Progenitor cell of endocrine pancreas (in vitro differentiated cells): ENCODE data around the gene CCDC157. TPM values are rescaled to one million over a fixed set of nuclear protein-coding genes. Genes with fewer than 3 reads are reported as not detected.

Source experiments
- DNase-seq: peaks from one replicate; pipeline ENCODE4 v3.0.0; 2021; ENCODE audit warnings: low spot score; ENCODE audit not compliant: unreplicated experiment
- H3K27ac Mint-ChIP-seq: 2 replicates; pipeline ENCODE4 v1.8.0; 2021; ENCODE audit warnings: mild to moderate bottlenecking, moderate library complexity, mixed read lengths
- H3K27me3 Mint-ChIP-seq: 2 replicates; pipeline ENCODE4 v1.8.0; 2021; ENCODE audit warnings: mixed read lengths
- H3K36me3 Mint-ChIP-seq: 2 replicates; pipeline ENCODE4 v1.8.0; 2022; ENCODE audit warnings: mixed read lengths; ENCODE audit not compliant: insufficient read depth
- H3K4me1 Mint-ChIP-seq: 2 replicates; pipeline ENCODE4 v1.8.0; 2021; ENCODE audit warnings: low read depth, mixed read lengths
- H3K4me3 Mint-ChIP-seq: 2 replicates; pipeline ENCODE4 v1.8.0; 2021; ENCODE audit warnings: low read depth, mild to moderate bottlenecking, moderate library complexity, mixed read lengths
- H3K9me3 Mint-ChIP-seq: 2 replicates; pipeline ENCODE4 v1.8.0; 2021; ENCODE audit warnings: low read depth, mixed read lengths
- total RNA-seq: library from RNA; stranded (reverse); gene quantifications from 2 replicates; pipeline ENCODE4 v1.2.1, GENCODE V29; 2021
- TF ChIP-seq, protein P1 (sequence below): fragments of 200-600 bp; sonication (generic); IDR thresholded peaks from one replicate; pipeline ENCODE4 v1.5.0; 2021; ENCODE audit warnings: antibody characterized with exemption, mild to moderate bottlenecking; ENCODE audit not compliant: unreplicated experiment

Gene CCDC157
- total RNA-seq, 1 donor from 2014 or later: 13.5 TPM

DNA sequence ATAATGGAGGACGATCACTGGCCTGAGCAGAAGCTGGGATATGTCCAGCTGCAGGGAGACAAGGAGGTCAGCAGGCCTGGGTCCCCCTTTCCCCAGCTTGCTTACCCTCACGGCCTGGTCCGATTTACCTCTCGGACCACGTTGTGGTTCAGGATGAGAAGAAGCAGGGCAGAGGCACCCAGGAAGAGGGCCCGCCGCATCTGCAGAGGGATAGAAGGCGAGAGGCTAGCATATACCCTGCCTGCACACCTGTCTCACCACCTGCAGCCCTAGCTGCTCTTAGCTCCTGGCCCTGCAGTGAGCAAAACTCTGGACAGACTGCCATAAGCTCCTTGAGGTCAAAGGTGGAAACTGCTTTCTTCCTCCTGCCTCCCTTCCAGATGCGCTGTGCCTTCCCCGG lies 29.1 kb downstream of the CCDC157 start:
- peak overlapping the region; percentile 77 for H3K4me3 Mint-ChIP-seq
- H3K9me3 Mint-ChIP-seq: no peaks in the 10 kb centered on the region
- DNase-seq: no peak
- peaks cover 10% of the 10 kb centered on the region for H3K4me1 Mint-ChIP-seq
- peaks cover 1% of the 10 kb centered on the region for H3K36me3 Mint-ChIP-seq
- H3K27ac Mint-ChIP-seq: no peak overlapping the region
- peaks cover 5% of the 10 kb centered on the region for H3K27me3 Mint-ChIP-seq
- TF ChIP-seq, protein P1, sequence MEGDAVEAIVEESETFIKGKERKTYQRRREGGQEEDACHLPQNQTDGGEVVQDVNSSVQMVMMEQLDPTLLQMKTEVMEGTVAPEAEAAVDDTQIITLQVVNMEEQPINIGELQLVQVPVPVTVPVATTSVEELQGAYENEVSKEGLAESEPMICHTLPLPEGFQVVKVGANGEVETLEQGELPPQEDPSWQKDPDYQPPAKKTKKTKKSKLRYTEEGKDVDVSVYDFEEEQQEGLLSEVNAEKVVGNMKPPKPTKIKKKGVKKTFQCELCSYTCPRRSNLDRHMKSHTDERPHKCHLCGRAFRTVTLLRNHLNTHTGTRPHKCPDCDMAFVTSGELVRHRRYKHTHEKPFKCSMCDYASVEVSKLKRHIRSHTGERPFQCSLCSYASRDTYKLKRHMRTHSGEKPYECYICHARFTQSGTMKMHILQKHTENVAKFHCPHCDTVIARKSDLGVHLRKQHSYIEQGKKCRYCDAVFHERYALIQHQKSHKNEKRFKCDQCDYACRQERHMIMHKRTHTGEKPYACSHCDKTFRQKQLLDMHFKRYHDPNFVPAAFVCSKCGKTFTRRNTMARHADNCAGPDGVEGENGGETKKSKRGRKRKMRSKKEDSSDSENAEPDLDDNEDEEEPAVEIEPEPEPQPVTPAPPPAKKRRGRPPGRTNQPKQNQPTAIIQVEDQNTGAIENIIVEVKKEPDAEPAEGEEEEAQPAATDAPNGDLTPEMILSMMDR: no peak

DNA sequence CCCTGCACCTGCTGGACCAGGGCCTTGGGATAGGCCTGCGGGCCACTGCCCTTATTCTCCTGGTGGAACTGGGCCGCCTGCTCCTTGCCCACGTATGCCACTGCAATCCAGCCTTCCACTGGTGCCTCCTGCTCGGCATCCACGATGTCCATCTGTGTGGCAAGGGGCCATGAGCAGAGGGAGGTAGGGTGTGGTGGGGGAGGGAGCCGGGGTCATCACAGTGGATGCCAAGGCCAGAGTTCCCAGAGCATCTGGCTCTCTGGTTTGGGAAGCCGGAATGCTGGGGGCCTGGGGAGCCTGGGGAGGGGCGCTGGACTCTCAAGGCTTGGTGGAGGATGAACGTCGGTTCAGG lies 29.8 kb downstream of the CCDC157 start:
- peaks cover 5% of the 10 kb centered on the region for H3K27me3 Mint-ChIP-seq
- peaks cover 1% of the 10 kb centered on the region for H3K36me3 Mint-ChIP-seq
- H3K27ac Mint-ChIP-seq: peak overlapping the region; percentile 79
- DNase-seq: no peak
- H3K4me3 Mint-ChIP-seq: peak overlapping the region; percentile 77
- H3K9me3 Mint-ChIP-seq: no peaks in the 10 kb centered on the region
- TF ChIP-seq, protein P1: no peak
- peaks cover 10% of the 10 kb centered on the region for H3K4me1 Mint-ChIP-seq

GRCh38 chr22:30386960-30387827 lies 30.4 kb downstream of the CCDC157 start, which contains the start of gene RNF215:
TSS of gene RNF215 (minus strand) at chr22:30387411. CDS start at chr22:30387313, 98 bp downstream.
- Mint-ChIP-seq H3K4me3 (peak within 1 kb of the TSS; percentile 77), H3K4me1 (peaks cover 10% of the 10 kb centered on the region), H3K27ac (peak within 1 kb of the TSS; percentile 79), H3K27me3 (peaks cover 5% of the 10 kb centered on the region), H3K36me3 (peaks cover 1% of the 10 kb centered on the region), H3K9me3 (no peaks in the 10 kb centered on the region)
- TF ChIP-seq, protein P1: peak; percentile 97
- peak; percentile 89 for DNase-seq

DNA sequence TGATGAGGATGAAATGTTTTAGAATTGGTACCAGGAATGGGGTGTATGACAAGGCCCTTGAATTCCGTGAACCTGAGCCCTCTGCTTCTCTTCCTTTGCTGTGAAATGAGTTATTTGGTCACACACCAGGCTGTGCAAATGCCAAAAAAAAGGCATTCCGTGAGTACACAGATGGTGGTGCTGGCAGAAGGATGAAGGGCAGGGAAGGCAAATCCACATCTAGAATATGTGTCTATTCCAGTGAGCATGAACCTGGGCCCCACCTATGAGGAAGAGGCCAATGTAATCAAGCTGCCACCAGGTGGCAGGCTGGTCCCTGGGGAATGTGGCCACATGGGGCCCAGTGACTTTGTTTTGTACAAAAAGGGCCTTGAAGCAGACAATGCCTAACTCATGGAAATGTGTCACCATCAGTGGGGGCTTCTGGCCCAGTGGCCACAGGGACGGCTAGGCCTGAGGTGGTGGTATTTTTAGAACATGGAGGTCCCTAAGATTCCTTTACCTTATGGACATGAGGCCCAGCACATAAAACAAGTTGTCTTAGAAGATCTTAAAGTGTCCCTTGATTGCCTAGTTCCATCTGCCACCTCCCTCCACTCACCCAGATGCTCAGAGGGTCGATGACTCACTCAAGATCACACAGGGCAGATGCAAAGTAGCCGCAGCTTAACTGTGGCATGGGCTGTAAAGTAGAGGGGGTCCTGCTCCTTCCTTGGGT lies 34.3 kb downstream of the CCDC157 start:
- TF ChIP-seq, protein P1: peak; percentile 71
- peak overlapping the region; percentile 91 for H3K27ac Mint-ChIP-seq
- H3K36me3 Mint-ChIP-seq: no peaks in the 10 kb centered on the region
- peak; percentile 20 for DNase-seq
- H3K4me3 Mint-ChIP-seq: no peak overlapping the region
- peaks cover 11% of the 10 kb centered on the region for H3K4me1 Mint-ChIP-seq
- peaks cover 18% of the 10 kb centered on the region for H3K27me3 Mint-ChIP-seq
- no peaks in the 10 kb centered on the region for H3K9me3 Mint-ChIP-seq

GRCh38 chr22:30392661-30393321 lies 36.0 kb downstream of the CCDC157 start:
- H3K4me1 Mint-ChIP-seq: peaks cover 4% of the 10 kb centered on the region
- H3K9me3 Mint-ChIP-seq: no peaks in the 10 kb centered on the region
- H3K36me3 Mint-ChIP-seq: no peaks in the 10 kb centered on the region
- H3K27me3 Mint-ChIP-seq: peaks cover 19% of the 10 kb centered on the region
- DNase-seq: no peak
- TF ChIP-seq, protein P1: no peak
- no peak overlapping the region for H3K4me3 Mint-ChIP-seq
- H3K27ac Mint-ChIP-seq: no peak overlapping the region
